ENCODE measurements around the gene PRRC2B. TPM values are rescaled to one million over a fixed set of nuclear protein-coding genes. Genes with fewer than 3 reads are reported as not detected.

PRRC2B gene
- total and polyA plus RNA-seq, 2 of the 13 experiments (the other 11 are each of a cell fraction or from before 2014, with no cell fraction given) = 20.8 to 37.4 TPM

- 0 out of 2 replicates have a peak, but pooled peaks have one; percentile 32 for TF ChIP-seq HOMEZ (CRISPR knock-in tag; IDR thresholded peaks at IDR 0.05; ENCODE audit: low read depth)
- TF ChIP-seq SOX13 (IDR thresholded peaks at IDR 0.05) = peak; percentile 36; the same call in 1 of the 2 replicates
- TF ChIP-seq SOX13 (CRISPR knock-in tag; conservative IDR thresholded peaks at IDR 0.05 in 1 of 2, IDR thresholded peaks at IDR 0.05 in 1 of 2) = peak in 1 of 2 experiments; percentile 31; a peak in 1 of 4 replicates
- TF ChIP-seq KLF16 (CRISPR knock-in tag; IDR thresholded peaks at IDR 0.05) = peak in 1 of 2 experiments; percentile 83; a peak in 2 of 4 replicates
- peak; percentile 78 for TF ChIP-seq YEATS4 (CRISPR knock-in tag; IDR thresholded peaks at IDR 0.05; ENCODE audit: borderline replicate concordance)
- no peak for TF ChIP-seq MBNL3 (CRISPR knock-in tag; conservative IDR thresholded peaks at IDR 0.05)
- TF ChIP-seq ZNF607 (CRISPR knock-in tag; IDR thresholded peaks at IDR 0.05; ENCODE audit: borderline replicate concordance) = peak; percentile 79; the same call in 1 of the 2 replicates
- no peak for TF ChIP-seq ZNF326 (CRISPR knock-in tag; IDR thresholded peaks at IDR 0.05; ENCODE audit: borderline replicate concordance)
- TF ChIP-seq TGIF2 (CRISPR knock-in tag; IDR thresholded peaks at IDR 0.05) = 0 out of 2 replicates have a peak, but pooled peaks have one; percentile 62
- TF ChIP-seq FOXP4 (CRISPR knock-in tag; IDR thresholded peaks at IDR 0.05) = peak; percentile 43; the same call in 1 of the 2 replicates
- peak; percentile 42; the same call in 1 of the 2 replicates for TF ChIP-seq CREB3 (CRISPR knock-in tag; IDR thresholded peaks at IDR 0.05)
- TF ChIP-seq ZNF350 (CRISPR knock-in tag; IDR thresholded peaks at IDR 0.05; ENCODE audit: borderline replicate concordance, low read depth) = peak; percentile 86
- TF ChIP-seq ZNF773 (CRISPR knock-in tag; IDR thresholded peaks at IDR 0.05; ENCODE audit: borderline replicate concordance) = no peak
- TF ChIP-seq FOXC1 (CRISPR knock-in tag; IDR thresholded peaks at IDR 0.05; ENCODE audit: borderline replicate concordance) = peak; percentile 53; the same call in 1 of the 2 replicates
- TF ChIP-seq FOXA1 (IDR thresholded peaks at IDR 0.05) = no peak
- TF ChIP-seq FOXA1 (CRISPR knock-in tag; IDR thresholded peaks at IDR 0.05) = peak; percentile 17; the same call in 1 of the 2 replicates
- TF ChIP-seq ZHX1 (CRISPR knock-in tag; IDR thresholded peaks at IDR 0.05; ENCODE audit: low read depth) = peak; percentile 57; the same call in 1 of the 2 replicates
- 0 out of 2 replicates have a peak, but pooled peaks have one; percentile 37 for TF ChIP-seq ZNF878 (CRISPR knock-in tag; IDR thresholded peaks at IDR 0.05)
- peak; percentile 94 for TF ChIP-seq ZBTB42 (CRISPR knock-in tag; IDR thresholded peaks at IDR 0.05)
- no peak for TF ChIP-seq FOXJ3 (CRISPR knock-in tag; IDR thresholded peaks at IDR 0.05; ENCODE audit: borderline replicate concordance)
- peak; percentile 13; the same call in 1 of the 3 replicates for TF ChIP-seq MXI1 (IDR thresholded peaks at IDR 0.05; ENCODE audit: borderline replicate concordance, low read depth, low read length)
- TF ChIP-seq SAP130 (CRISPR knock-in tag; IDR thresholded peaks at IDR 0.05; ENCODE audit: low read depth) = peak; percentile 89
These were observed 109.1 kb downstream of the PRRC2B start, which contains the start of gene POMT1 (continued) for GRCh38 chr9:131502781-131503625.
